ENCODE measurements around the gene HDAC2.

DNA sequence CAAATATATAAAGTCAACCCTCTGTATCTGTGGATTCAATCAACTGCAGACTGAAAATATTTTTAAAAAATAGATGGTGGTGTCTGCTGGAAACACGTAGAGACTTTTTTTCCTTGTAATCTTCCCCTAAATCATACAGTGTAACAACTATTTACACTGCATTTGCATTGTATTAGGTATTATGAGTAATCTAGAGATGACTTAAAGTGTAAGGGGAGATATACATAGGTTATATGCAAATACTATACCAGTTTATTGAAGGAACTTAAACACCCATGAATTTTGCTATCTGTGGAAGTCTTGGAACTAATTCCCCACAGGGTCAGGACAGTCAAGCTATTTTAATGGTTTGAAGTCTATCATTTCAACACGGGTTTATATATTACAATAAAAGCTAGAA lies 10.2 kb downstream of the HDAC2 start:
- TF ChIP-seq, protein P1, sequence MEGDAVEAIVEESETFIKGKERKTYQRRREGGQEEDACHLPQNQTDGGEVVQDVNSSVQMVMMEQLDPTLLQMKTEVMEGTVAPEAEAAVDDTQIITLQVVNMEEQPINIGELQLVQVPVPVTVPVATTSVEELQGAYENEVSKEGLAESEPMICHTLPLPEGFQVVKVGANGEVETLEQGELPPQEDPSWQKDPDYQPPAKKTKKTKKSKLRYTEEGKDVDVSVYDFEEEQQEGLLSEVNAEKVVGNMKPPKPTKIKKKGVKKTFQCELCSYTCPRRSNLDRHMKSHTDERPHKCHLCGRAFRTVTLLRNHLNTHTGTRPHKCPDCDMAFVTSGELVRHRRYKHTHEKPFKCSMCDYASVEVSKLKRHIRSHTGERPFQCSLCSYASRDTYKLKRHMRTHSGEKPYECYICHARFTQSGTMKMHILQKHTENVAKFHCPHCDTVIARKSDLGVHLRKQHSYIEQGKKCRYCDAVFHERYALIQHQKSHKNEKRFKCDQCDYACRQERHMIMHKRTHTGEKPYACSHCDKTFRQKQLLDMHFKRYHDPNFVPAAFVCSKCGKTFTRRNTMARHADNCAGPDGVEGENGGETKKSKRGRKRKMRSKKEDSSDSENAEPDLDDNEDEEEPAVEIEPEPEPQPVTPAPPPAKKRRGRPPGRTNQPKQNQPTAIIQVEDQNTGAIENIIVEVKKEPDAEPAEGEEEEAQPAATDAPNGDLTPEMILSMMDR (conservative IDR thresholded peaks at IDR 0.05 in 1 of 2, IDR thresholded peaks at IDR 0.05 in 1 of 2; ENCODE audit: extremely low read depth in 1 of 2, insufficient read depth in 1 of 2, low read depth in 1 of 2, low read length in 2 of 2) = no peak
- no peak for TF ChIP-seq EZH2 (IDR thresholded peaks at IDR 0.05; ENCODE audit: borderline replicate concordance, low read length)

Measured in mammary epithelial cell (primary cell).